SK-N-SH (cell line): Measurements from ENCODE around the gene CLEC9A.

ENCODE experiments used
- CTCF ChIP-seq: fragments of 200-600 bp; sonication (generic); IDR thresholded peaks from 2 replicates; pipeline ENCODE4 v1.6.1; 2017; ENCODE audit warnings: antibody characterized with exemption, mild to moderate bottlenecking, moderate library complexity
- EP300 ChIP-seq, 2 experiments: IDR thresholded peaks; 2 replicates each; pipeline versions ENCODE4 v1.4.0 to v1.6.1; 2012; ENCODE audit warnings: borderline replicate concordance in 1 of 2, low read depth in 1 of 2, low read length in 1 of 2
- FOSL2 ChIP-seq: IDR thresholded peaks from 2 replicates; pipeline ENCODE4 v1.4.0; 2012; ENCODE audit warnings: low read depth, mild to moderate bottlenecking, moderate library complexity, borderline replicate concordance
- REST ChIP-seq: IDR thresholded peaks from 2 replicates; pipeline ENCODE4 v1.6.1; 2012; ENCODE audit warnings: mild to moderate bottlenecking, low read depth, low read length, moderate library complexity
- TCF12 ChIP-seq: IDR thresholded peaks from 2 replicates; pipeline ENCODE4 v1.4.0; 2012

GRCh38 chr12:10084733-10085132 is 54.3 kb downstream of the CLEC9A start:
- TF ChIP-seq CTCF, result no peak
- TF ChIP-seq EP300 (IDR thresholded peaks at IDR 0.05; ENCODE audit: borderline replicate concordance in 1 of 2, low read depth in 1 of 2, low read length in 1 of 2), result no peak
- no peak for TF ChIP-seq FOSL2
- TF ChIP-seq REST, result no peak
- TF ChIP-seq TCF12, result no peak
